Fibroblast of lung (primary cell): ENCODE results near the gene APOL2. TPM values are rescaled to one million over a fixed set of nuclear protein-coding genes. Genes with fewer than 3 reads are reported as not detected.
A peak's percentile ranks its signal among the peaks of the same experiment; 100 is the strongest.
"Not testable (repeated sequence)": the region's sequence is repeated elsewhere in the genome, so short reads cannot be mapped to it uniquely, and the experiment has no call there.

Experiments used
- DNase-seq, 2 donors: peaks; one replicate each; pipeline versions ENCODE4 v3.0.0 to v3.0.0-alpha.2; 2010; ENCODE audit warnings: low read depth in 2 of 2
- H2AFZ ChIP-seq: 2 replicates; pipeline ENCODE4 v1.5.1; 2012; ENCODE audit warnings: low read length, control low read depth, inconsistent platforms
- H3K27ac ChIP-seq: 2 replicates; pipeline ENCODE4 v1.5.1; 2011; ENCODE audit warnings: low read length, control low read depth; ENCODE audit not compliant: insufficient read depth
- H3K27me3 ChIP-seq: 2 replicates; pipeline ENCODE4 v1.5.1; 2011; ENCODE audit warnings: mild to moderate bottlenecking, low read length; ENCODE audit not compliant: control insufficient read depth, insufficient read depth
- H3K36me3 ChIP-seq: 2 replicates; pipeline ENCODE4 v1.5.1; 2011; ENCODE audit warnings: low read length; ENCODE audit not compliant: control insufficient read depth, insufficient read depth
- H3K4me1 ChIP-seq: 2 replicates; pipeline ENCODE4 v1.5.1; 2011; ENCODE audit warnings: low read length; ENCODE audit not compliant: control insufficient read depth, insufficient read depth; ENCODE audit errors: extremely low read depth
- H3K4me2 ChIP-seq: 2 replicates; pipeline ENCODE4 v1.5.1; 2011; ENCODE audit warnings: low read length, control low read depth; ENCODE audit not compliant: insufficient read depth; ENCODE audit errors: extremely low read depth
- H3K4me3 ChIP-seq, 4 experiments: fragments of 200-600 bp in 1 of 4; sonication (generic) in 1 of 4; replicated peaks in 1 of 4; 2 replicates each; pipeline ENCODE4 v1.5.1; 2011 to 2016; ENCODE audit warnings: low read length in 4 of 4, low read depth in 3 of 4, mild to moderate bottlenecking in 3 of 4, control low read depth in 2 of 4, inconsistent platforms in 1 of 4, mixed read lengths in 1 of 4; ENCODE audit not compliant: insufficient read depth in 1 of 4; ENCODE audit errors: control extremely low read depth in 1 of 4
- H3K79me2 ChIP-seq: 2 replicates; pipeline ENCODE4 v1.5.1; 2012; ENCODE audit warnings: mild to moderate bottlenecking, low read length, inconsistent platforms; ENCODE audit not compliant: control insufficient read depth, insufficient read depth
- H3K9ac ChIP-seq: 2 replicates; pipeline ENCODE4 v1.5.1; 2011; ENCODE audit warnings: mild to moderate bottlenecking, low read length, control low read depth; ENCODE audit not compliant: insufficient read depth
- H3K9me3 ChIP-seq: 2 replicates; pipeline ENCODE4 v1.5.1; 2012; ENCODE audit warnings: low read depth, low read length; ENCODE audit not compliant: control insufficient read depth, insufficient read depth
- H4K20me1 ChIP-seq: 2 replicates; pipeline ENCODE4 v1.5.1; 2011; ENCODE audit warnings: low read length; ENCODE audit not compliant: control insufficient read depth, insufficient read depth; ENCODE audit errors: extremely low read depth
- CTCF ChIP-seq, 2 donors: IDR thresholded peaks in 1 of 2; conservative IDR thresholded peaks in 1 of 2; 1 replicate in 1 of 2; 2 replicates in 1 of 2; pipeline ENCODE4 v1.5.1; 2011 to 2012; ENCODE audit warnings: low read length in 2 of 2, control low read depth in 1 of 2, inconsistent platforms in 1 of 2, low read depth in 1 of 2, mild to moderate bottlenecking in 1 of 2
- EZH2 ChIP-seq: IDR thresholded peaks from 2 replicates; pipeline ENCODE4 v1.5.1; 2012; ENCODE audit warnings: low read length, control low read depth, mild to moderate bottlenecking; ENCODE audit errors: missing control alignments
- polyA plus RNA-seq, 2 donors: library from polyadenylated mRNA; depleted of rRNA in 1 of 2; stranded (reverse) in 1 of 2; unstranded in 1 of 2; fragments of >200 nt; gene quantifications; 2 replicates each; pipeline ENCODE4 v1.2.1, GENCODE V29; 2011 to 2012; ENCODE audit warnings: missing spikeins in 1 of 2
- total RNA-seq: library from RNA; depleted of rRNA; stranded (reverse); fragments of >200 nt; gene quantifications from 2 replicates; pipeline ENCODE4 v1.2.1, GENCODE V29; 2014

APOL2 gene
- total and polyA plus RNA-seq, 2 donors (not counting 1 experiment from before 2014, with no cell fraction given): 38.0 to 49.5 TPM

- H3K79me2 ChIP-seq: no peaks in the 10 kb centered on the region
- H3K4me1 ChIP-seq: peaks cover 5% of the 10 kb centered on the region
- H3K27me3 ChIP-seq: peaks cover 12% of the 10 kb centered on the region
- no peak overlapping the region for H3K9ac ChIP-seq
- no peak overlapping the region for H3K4me3 ChIP-seq
- TF ChIP-seq EZH2 (no peak), CTCF (conservative IDR thresholded peaks at IDR 0.05 in 1 of 2, IDR thresholded peaks at IDR 0.05 in 1 of 2; ENCODE audit: low read depth in 1 of 2, low read length in 2 of 2) (no peak)
- H3K9me3 ChIP-seq: no peaks in the 10 kb centered on the region
- no peak overlapping the region for H3K27ac ChIP-seq
- H3K36me3 ChIP-seq: no peaks in the 10 kb centered on the region
- peak; percentile 70 to 87 for DNase-seq
- H4K20me1 ChIP-seq: no peaks in the 10 kb centered on the region
- H2AFZ ChIP-seq: no peak overlapping the region
- H3K4me2 ChIP-seq: no peak overlapping the region
Measured at GRCh38 chr22:36191106-36191836, 48.1 kb downstream of the APOL2 start.

- not testable (repeated sequence) for H3K4me2 ChIP-seq, H4K20me1 ChIP-seq, DNase-seq, H3K36me3 ChIP-seq, H3K27ac ChIP-seq, H3K4me1 ChIP-seq, H3K4me3 ChIP-seq, H3K9ac ChIP-seq, H3K79me2 ChIP-seq, H3K9me3 ChIP-seq, H2AFZ ChIP-seq
- H3K27me3 ChIP-seq: peaks cover 13% of the 10 kb centered on the region
Measured at GRCh38 chr22:36187862-36188261, 51.5 kb downstream of the APOL2 start.

- Histone ChIP-seq H3K4me1 (peaks cover under 1% of the 10 kb centered on the region), H4K20me1 (no peaks in the 10 kb centered on the region), H3K9ac (no peak overlapping the region), H3K79me2 (no peaks in the 10 kb centered on the region), H3K9me3 (no peaks in the 10 kb centered on the region), H2AFZ (no peak overlapping the region), H3K4me2 (no peak overlapping the region), H3K27ac (no peak overlapping the region), H3K27me3 (peaks cover 16% of the 10 kb centered on the region), H3K4me3 (no peak overlapping the region), H3K36me3 (no peaks in the 10 kb centered on the region)
- DNase-seq: no peak
- no peak for TF ChIP-seq EZH2
- no peak for TF ChIP-seq CTCF (conservative IDR thresholded peaks at IDR 0.05 in 1 of 2, IDR thresholded peaks at IDR 0.05 in 1 of 2; ENCODE audit: low read depth in 1 of 2, low read length in 2 of 2)
Measured at GRCh38 chr22:36185828-36186624, 53.3 kb downstream of the APOL2 start.
